ENCODE results near the gene GTF3C5. TPM values are rescaled to one million over a fixed set of nuclear protein-coding genes. Genes with fewer than 3 reads are reported as not detected.

The GTF3C5 gene
- total and polyA plus RNA-seq, 10 of the 15 experiments (the other 5 are each of a cell fraction or from before 2014, with no cell fraction given) = 2.2 to 81.1 (median 68.7) TPM

DNA sequence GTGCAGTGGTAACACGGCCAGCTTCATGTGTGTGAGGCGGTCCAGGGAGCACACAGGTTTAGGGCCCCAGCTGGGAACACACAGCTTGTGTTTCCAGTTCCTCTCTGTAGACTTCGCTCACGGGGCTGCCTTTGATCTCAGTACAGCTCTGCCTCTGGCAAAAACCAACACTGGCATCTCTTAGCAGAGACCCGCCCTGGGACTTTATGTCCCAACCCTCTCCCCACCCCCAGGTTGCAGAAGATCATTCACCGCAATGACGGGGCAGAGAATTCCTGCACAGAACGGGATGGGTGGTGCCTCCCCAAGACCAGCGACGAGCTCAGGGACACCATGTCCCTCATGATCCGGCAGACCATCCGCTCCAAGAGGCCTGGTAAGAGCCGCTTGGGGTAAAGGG is 25.7 kb downstream of the GTF3C5 start (continued):
- TF ChIP-seq NFYA (IDR thresholded peaks at IDR 0.05; ENCODE audit: borderline replicate concordance, low read depth, low read length) (no peak), TBL1XR1 (IDR thresholded peaks at IDR 0.05; ENCODE audit: low read depth, low read length) (no peak), ESRRA (IDR thresholded peaks at IDR 0.05; ENCODE audit: low read length) (no peak), HDGF (IDR thresholded peaks at IDR 0.05) (no peak)
- TF ChIP-seq, protein P1, sequence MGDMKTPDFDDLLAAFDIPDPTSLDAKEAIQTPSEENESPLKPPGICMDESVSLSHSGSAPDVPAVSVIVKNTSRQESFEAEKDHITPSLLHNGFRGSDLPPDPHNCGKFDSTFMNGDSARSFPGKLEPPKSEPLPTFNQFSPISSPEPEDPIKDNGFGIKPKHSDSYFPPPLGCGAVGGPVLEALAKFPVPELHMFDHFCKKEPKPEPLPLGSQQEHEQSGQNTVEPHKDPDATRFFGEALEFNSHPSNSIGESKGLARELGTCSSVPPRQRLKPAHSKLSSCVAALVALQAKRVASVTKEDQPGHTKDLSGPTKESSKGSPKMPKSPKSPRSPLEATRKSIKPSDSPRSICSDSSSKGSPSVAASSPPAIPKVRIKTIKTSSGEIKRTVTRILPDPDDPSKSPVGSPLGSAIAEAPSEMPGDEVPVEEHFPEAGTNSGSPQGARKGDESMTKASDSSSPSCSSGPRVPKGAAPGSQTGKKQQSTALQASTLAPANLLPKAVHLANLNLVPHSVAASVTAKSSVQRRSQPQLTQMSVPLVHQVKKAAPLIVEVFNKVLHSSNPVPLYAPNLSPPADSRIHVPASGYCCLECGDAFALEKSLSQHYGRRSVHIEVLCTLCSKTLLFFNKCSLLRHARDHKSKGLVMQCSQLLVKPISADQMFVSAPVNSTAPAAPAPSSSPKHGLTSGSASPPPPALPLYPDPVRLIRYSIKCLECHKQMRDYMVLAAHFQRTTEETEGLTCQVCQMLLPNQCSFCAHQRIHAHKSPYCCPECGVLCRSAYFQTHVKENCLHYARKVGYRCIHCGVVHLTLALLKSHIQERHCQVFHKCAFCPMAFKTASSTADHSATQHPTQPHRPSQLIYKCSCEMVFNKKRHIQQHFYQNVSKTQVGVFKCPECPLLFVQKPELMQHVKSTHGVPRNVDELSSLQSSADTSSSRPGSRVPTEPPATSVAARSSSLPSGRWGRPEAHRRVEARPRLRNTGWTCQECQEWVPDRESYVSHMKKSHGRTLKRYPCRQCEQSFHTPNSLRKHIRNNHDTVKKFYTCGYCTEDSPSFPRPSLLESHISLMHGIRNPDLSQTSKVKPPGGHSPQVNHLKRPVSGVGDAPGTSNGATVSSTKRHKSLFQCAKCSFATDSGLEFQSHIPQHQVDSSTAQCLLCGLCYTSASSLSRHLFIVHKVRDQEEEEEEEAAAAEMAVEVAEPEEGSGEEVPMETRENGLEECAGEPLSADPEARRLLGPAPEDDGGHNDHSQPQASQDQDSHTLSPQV (IDR thresholded peaks at IDR 0.05) = no peak
- TF ChIP-seq, protein P2, sequence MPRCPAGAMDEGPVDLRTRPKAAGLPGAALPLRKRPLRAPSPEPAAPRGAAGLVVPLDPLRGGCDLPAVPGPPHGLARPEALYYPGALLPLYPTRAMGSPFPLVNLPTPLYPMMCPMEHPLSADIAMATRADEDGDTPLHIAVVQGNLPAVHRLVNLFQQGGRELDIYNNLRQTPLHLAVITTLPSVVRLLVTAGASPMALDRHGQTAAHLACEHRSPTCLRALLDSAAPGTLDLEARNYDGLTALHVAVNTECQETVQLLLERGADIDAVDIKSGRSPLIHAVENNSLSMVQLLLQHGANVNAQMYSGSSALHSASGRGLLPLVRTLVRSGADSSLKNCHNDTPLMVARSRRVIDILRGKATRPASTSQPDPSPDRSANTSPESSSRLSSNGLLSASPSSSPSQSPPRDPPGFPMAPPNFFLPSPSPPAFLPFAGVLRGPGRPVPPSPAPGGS (IDR thresholded peaks at IDR 0.05; ENCODE audit: borderline replicate concordance, insufficient read depth, low read depth, low read length, poor library complexity, severe bottlenecking) = no peak
- TF ChIP-seq, protein P3, sequence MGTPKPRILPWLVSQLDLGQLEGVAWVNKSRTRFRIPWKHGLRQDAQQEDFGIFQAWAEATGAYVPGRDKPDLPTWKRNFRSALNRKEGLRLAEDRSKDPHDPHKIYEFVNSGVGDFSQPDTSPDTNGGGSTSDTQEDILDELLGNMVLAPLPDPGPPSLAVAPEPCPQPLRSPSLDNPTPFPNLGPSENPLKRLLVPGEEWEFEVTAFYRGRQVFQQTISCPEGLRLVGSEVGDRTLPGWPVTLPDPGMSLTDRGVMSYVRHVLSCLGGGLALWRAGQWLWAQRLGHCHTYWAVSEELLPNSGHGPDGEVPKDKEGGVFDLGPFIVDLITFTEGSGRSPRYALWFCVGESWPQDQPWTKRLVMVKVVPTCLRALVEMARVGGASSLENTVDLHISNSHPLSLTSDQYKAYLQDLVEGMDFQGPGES (IDR thresholded peaks at IDR 0.05) = no peak
